ENCODE data around the gene IST1. TPM values are rescaled to one million over a fixed set of nuclear protein-coding genes. Genes with fewer than 3 reads are reported as not detected.
A peak's percentile ranks its signal among the peaks of the same experiment; 100 is the strongest.

Gene IST1
- total and polyA plus RNA-seq, 9 of the 15 experiments (the other 6 are each of a cell fraction or from before 2014, with no cell fraction given), result 135 to 334 (median 188) TPM

DNA sequence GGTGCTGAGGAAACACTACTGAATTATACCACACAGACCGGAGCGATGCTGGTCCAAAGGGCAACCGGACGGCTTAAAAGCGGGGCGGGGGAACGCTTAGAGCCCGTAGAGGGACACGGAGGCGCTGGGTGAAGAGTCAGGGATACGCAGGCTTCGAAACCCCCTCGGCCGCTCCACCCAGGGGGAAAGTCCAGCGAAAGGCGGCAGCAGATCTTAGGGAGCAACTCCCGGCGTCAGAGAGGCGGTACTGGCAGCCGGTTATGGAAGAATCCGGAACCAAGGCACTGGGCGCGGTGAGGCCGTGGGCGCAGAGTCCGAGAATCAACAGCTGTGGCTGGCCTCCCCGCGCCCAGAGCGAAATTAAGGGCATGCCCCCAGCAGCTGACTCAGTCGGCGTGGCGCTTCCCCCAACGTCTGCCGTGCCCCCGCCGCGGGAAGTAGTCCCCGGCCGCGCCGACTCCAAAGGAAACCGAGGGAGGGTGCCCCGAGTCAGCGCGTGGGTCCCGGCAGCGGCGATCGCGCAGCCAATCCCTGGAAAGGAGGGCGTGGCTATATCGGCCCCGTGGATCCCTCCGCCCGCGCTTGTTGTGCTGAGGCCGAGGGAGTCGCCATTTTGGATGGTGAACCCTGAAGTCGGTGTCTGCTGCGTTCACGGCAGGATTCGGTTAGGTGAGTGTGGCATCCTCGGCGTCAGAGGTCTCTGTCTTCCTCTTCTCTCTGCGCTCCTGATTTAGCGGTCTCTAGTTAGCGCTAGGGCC, at the start of gene IST1 (continued):
- TF ChIP-seq ZNF76 (CRISPR knock-in tag; IDR thresholded peaks at IDR 0.05; ENCODE audit: borderline replicate concordance), result peak; percentile 20; the same call in 1 of the 2 replicates
- TF ChIP-seq, protein P1, sequence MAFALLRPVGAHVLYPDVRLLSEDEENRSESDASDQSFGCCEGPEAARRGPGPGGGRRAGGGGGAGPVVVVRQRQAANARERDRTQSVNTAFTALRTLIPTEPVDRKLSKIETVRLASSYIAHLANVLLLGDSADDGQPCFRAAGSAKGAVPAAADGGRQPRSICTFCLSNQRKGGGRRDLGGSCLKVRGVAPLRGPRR (CRISPR knock-in tag; IDR thresholded peaks at IDR 0.05), result no peak
- TF ChIP-seq, protein P2, sequence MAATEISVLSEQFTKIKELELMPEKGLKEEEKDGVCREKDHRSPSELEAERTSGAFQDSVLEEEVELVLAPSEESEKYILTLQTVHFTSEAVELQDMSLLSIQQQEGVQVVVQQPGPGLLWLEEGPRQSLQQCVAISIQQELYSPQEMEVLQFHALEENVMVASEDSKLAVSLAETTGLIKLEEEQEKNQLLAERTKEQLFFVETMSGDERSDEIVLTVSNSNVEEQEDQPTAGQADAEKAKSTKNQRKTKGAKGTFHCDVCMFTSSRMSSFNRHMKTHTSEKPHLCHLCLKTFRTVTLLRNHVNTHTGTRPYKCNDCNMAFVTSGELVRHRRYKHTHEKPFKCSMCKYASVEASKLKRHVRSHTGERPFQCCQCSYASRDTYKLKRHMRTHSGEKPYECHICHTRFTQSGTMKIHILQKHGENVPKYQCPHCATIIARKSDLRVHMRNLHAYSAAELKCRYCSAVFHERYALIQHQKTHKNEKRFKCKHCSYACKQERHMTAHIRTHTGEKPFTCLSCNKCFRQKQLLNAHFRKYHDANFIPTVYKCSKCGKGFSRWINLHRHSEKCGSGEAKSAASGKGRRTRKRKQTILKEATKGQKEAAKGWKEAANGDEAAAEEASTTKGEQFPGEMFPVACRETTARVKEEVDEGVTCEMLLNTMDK (IDR thresholded peaks at IDR 0.05; ENCODE audit: borderline replicate concordance, insufficient read depth, low read depth, low read length, poor library complexity, severe bottlenecking), result peak; percentile 53
- peak; percentile 86; the same call in 1 of the 2 replicates for TF ChIP-seq RB1 (IDR thresholded peaks at IDR 0.05; ENCODE audit: low read depth)
- TF ChIP-seq, protein P3, sequence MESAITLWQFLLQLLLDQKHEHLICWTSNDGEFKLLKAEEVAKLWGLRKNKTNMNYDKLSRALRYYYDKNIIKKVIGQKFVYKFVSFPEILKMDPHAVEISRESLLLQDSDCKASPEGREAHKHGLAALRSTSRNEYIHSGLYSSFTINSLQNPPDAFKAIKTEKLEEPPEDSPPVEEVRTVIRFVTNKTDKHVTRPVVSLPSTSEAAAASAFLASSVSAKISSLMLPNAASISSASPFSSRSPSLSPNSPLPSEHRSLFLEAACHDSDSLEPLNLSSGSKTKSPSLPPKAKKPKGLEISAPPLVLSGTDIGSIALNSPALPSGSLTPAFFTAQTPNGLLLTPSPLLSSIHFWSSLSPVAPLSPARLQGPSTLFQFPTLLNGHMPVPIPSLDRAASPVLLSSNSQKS (CRISPR knock-in tag; IDR thresholded peaks at IDR 0.05), result no peak
- peak; percentile 87 for TF ChIP-seq POLR2H (tag; IDR thresholded peaks at IDR 0.05; ENCODE audit: low read depth)
- peak; percentile 88; the same call in 1 of the 2 replicates for TF ChIP-seq GTF2F1 (IDR thresholded peaks at IDR 0.05; ENCODE audit: low read depth, low read length)
- no peak for TF ChIP-seq FOXJ3 (CRISPR knock-in tag; IDR thresholded peaks at IDR 0.05)
- TF ChIP-seq, protein P4, sequence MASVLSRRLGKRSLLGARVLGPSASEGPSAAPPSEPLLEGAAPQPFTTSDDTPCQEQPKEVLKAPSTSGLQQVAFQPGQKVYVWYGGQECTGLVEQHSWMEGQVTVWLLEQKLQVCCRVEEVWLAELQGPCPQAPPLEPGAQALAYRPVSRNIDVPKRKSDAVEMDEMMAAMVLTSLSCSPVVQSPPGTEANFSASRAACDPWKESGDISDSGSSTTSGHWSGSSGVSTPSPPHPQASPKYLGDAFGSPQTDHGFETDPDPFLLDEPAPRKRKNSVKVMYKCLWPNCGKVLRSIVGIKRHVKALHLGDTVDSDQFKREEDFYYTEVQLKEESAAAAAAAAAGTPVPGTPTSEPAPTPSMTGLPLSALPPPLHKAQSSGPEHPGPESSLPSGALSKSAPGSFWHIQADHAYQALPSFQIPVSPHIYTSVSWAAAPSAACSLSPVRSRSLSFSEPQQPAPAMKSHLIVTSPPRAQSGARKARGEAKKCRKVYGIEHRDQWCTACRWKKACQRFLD (CRISPR knock-in tag; IDR thresholded peaks at IDR 0.05), result peak; percentile 77
- TF ChIP-seq, protein P5, sequence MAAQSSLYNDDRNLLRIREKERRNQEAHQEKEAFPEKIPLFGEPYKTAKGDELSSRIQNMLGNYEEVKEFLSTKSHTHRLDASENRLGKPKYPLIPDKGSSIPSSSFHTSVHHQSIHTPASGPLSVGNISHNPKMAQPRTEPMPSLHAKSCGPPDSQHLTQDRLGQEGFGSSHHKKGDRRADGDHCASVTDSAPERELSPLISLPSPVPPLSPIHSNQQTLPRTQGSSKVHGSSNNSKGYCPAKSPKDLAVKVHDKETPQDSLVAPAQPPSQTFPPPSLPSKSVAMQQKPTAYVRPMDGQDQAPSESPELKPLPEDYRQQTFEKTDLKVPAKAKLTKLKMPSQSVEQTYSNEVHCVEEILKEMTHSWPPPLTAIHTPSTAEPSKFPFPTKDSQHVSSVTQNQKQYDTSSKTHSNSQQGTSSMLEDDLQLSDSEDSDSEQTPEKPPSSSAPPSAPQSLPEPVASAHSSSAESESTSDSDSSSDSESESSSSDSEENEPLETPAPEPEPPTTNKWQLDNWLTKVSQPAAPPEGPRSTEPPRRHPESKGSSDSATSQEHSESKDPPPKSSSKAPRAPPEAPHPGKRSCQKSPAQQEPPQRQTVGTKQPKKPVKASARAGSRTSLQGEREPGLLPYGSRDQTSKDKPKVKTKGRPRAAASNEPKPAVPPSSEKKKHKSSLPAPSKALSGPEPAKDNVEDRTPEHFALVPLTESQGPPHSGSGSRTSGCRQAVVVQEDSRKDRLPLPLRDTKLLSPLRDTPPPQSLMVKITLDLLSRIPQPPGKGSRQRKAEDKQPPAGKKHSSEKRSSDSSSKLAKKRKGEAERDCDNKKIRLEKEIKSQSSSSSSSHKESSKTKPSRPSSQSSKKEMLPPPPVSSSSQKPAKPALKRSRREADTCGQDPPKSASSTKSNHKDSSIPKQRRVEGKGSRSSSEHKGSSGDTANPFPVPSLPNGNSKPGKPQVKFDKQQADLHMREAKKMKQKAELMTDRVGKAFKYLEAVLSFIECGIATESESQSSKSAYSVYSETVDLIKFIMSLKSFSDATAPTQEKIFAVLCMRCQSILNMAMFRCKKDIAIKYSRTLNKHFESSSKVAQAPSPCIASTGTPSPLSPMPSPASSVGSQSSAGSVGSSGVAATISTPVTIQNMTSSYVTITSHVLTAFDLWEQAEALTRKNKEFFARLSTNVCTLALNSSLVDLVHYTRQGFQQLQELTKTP (IDR thresholded peaks at IDR 0.05; ENCODE audit: low read depth in 1 of 2, partially characterized antibody in 2 of 2), result peak; percentile 18 to 33
- no peak for TF ChIP-seq NFIX (CRISPR knock-in tag; IDR thresholded peaks at IDR 0.05; ENCODE audit: low read depth)
- TF ChIP-seq TRIM24 (IDR thresholded peaks at IDR 0.05), result peak in 1 of 2 experiments; percentile 58; a peak in 1 of 4 replicates
- peak; percentile 99 for TF ChIP-seq SP1 (CRISPR knock-in tag; IDR thresholded peaks at IDR 0.05)
- TF ChIP-seq BRD4 (IDR thresholded peaks at IDR 0.05), result 0 out of 2 replicates have a peak, but pooled peaks have one; percentile 77
- TF ChIP-seq GTF2E2 (tag; IDR thresholded peaks at IDR 0.05), result peak; percentile 83
- TF ChIP-seq HMGN3 (IDR thresholded peaks at IDR 0.05; ENCODE audit: borderline replicate concordance, extremely low read depth, insufficient read length, low read depth, low read length), result peak; percentile 95
- peak; percentile 98 for TF ChIP-seq RBFOX2 (IDR thresholded peaks at IDR 0.05; ENCODE audit: low read depth, low read length)

Data from K562 (cell line).